DMS153 (cell line): ENCODE results near the gene RSAD1.
"Not testable (repeated sequence)": the region's sequence is repeated elsewhere in the genome, so short reads cannot be mapped to it uniquely, and the experiment has no call there.

Experiments
- DNase-seq: peaks from one replicate; lab custom pipeline; 2025; lab: John Stamatoyannopoulos, UW

RSAD1 gene

GRCh38 chr17:50472761-50473161, 5.9 kb upstream of the RSAD1 start:
- not testable (repeated sequence) for DNase-seq

GRCh38 chr17:50473901-50474300, 4.8 kb upstream of the RSAD1 start:
- DNase-seq, result no peak

- DNase-seq, result no peak
Measured at GRCh38 chr17:50474523-50474922, 4.1 kb upstream of the RSAD1 start.

GRCh38 chr17:50475362-50475761, 3.3 kb upstream of the RSAD1 start:
- no peak for DNase-seq

GRCh38 chr17:50475775-50476544, 2.7 kb upstream of the RSAD1 start:
- not testable (repeated sequence) for DNase-seq

- no peak for DNase-seq
Measured at GRCh38 chr17:50476545-50477315, 1.9 kb upstream of the RSAD1 start.

- DNase-seq, result no peak
Measured at GRCh38 chr17:50477976-50478375, 684 bp upstream of the RSAD1 start.

- DNase-seq, result peak; percentile 40
Measured at GRCh38 chr17:50479522-50480141, 972 bp downstream of the RSAD1 start.

- DNase-seq, result no peak
Measured at GRCh38 chr17:50480142-50480764, 1.6 kb downstream of the RSAD1 start.

- DNase-seq, result no peak
Measured at GRCh38 chr17:50480854-50481490, 2.3 kb downstream of the RSAD1 start.

GRCh38 chr17:50481648-50482047, 3.0 kb downstream of the RSAD1 start:
- DNase-seq, result no peak

GRCh38 chr17:50482110-50482509, 3.5 kb downstream of the RSAD1 start:
- no peak for DNase-seq

GRCh38 chr17:50482516-50482915, 3.9 kb downstream of the RSAD1 start:
- DNase-seq, result peak; percentile 42

- no peak for DNase-seq
Measured at GRCh38 chr17:50483266-50483665, 4.6 kb downstream of the RSAD1 start.

GRCh38 chr17:50484386-50485155, 5.9 kb downstream of the RSAD1 start:
- DNase-seq, result no peak

- no peak for DNase-seq
Measured at GRCh38 chr17:50487213-50488096, 8.8 kb downstream of the RSAD1 start.

- DNase-seq, result no peak
Measured at GRCh38 chr17:50488880-50489279, 10.2 kb downstream of the RSAD1 start.

- no peak for DNase-seq
Measured at GRCh38 chr17:50491505-50491904, 12.8 kb downstream of the RSAD1 start.

GRCh38 chr17:50492214-50492613, 13.6 kb downstream of the RSAD1 start:
- DNase-seq, result no peak

GRCh38 chr17:50493744-50494143, 15.1 kb downstream of the RSAD1 start:
- DNase-seq, result no peak
